Glomerular visceral epithelial cell (primary cell): ENCODE results near the gene ELOF1.
"Not testable (repeated sequence)": the region's sequence is repeated elsewhere in the genome, so short reads cannot be mapped to it uniquely, and the experiment has no call there.

Source experiments
- DNase-seq: peaks from one replicate; pipeline ENCODE4 v3.0.0-alpha.2; 2016; ENCODE audit errors: extremely low spot score

ELOF1 gene

DNA sequence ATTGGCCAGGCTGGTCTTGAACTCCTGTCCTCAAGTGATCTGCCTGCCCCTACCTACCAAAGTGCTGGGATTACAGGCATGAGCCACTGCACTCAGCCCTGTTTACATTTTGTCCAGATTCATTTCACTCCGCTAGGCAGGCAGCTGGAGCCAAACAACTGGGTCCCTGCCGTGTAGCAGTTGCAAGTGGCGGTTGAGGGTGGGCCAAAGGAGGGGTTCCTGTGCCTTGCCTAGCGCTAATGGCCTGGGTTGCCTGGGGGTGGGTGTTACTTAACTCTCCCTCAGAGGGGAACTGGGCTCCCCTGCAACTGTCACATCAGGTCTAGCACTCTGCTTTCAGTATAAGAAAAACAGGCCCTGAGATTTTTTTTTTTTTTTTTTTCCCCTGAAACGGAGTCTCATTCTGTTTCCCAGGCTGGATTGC is 11.0 kb upstream of the ELOF1 start:
- DNase-seq: no peak

GRCh38 chr19:11566164-11566563 is 7.1 kb upstream of the ELOF1 start:
- no peak for DNase-seq

- not testable (repeated sequence) for DNase-seq
These were observed 6.6 kb upstream of the ELOF1 start for GRCh38 chr19:11565649-11565980.

DNA sequence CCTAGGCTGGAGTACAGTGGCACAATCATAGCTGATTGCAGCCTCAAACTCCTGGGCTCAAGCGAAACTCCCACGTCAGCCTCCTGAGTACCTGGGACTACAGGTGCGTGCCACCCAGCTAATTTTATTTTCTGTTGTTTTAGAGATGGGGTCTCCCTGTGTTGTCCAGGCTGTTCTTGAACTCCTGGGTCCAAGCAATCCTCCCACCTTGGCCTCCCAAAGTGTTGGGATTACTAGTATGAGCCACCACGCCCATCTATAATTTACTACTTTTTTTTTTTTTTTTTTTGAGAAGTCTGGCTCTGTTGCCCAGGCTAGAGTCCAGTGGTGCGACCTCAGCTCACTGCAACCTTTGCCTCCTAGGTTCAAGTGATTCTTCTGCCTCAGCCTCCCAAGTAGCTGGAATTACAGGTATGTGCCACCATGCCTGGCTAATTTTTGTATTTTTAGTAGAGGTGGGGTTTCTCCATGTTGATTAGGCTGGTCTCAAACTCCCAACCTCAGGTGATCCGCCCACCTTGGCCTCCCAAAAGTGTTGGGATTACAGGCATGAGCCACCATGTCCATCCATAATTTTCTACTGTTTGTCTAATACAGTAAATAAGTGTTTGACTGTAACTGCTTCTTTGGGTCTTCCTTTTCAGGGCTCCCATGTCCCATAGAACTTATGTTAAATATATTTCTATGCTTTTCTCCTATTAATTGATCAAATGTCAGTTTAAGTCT is 5.2 kb upstream of the ELOF1 start:
- not testable (repeated sequence) for DNase-seq

- no peak for DNase-seq
These were observed 4.5 kb upstream of the ELOF1 start for GRCh38 chr19:11563532-11563931.

GRCh38 chr19:11560404-11561051 is 1.5 kb upstream of the ELOF1 start:
- DNase-seq: peak; percentile 78

GRCh38 chr19:11556634-11557420 is 2.2 kb downstream of the ELOF1 start:
- DNase-seq: no peak

GRCh38 chr19:11555246-11555645 is 3.8 kb downstream of the ELOF1 start:
- DNase-seq: no peak

- DNase-seq: no peak
These were observed 4.9 kb downstream of the ELOF1 start for GRCh38 chr19:11554160-11554559.

GRCh38 chr19:11552666-11553372 is 6.2 kb downstream of the ELOF1 start:
- no peak for DNase-seq

DNA sequence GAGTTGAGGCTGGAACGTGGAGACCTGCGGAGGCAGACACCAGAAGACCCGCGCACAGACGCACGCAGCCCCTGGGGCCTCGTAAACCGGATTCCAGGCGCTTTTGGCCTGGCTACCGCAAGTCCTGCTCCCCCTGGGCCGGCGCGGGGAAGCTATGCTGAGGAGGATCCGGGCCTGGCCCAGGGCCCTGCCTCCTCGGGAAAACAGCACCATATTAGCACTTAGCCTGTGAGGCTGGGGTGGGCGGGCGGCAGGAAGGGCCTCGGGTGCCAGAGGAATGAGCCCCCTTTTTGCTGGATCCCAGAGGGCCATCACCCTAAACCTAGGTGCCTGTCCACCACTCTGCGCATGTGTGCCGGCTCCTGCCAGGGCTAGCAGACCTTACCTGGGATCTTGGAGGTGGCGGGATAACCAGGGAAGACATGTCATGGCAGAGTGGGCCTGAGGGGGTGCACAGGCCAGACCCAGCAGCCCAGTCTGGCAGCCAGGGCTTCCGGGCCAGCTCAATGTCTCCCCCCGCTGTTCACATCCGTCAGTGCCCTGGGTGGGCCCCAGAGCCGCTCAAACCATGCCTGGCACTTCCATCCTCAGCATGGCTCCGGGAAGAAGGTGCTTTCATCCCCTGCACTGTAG is 7.3 kb downstream of the ELOF1 start:
- DNase-seq: peak; percentile 41

- DNase-seq: no peak
These were observed 8.8 kb downstream of the ELOF1 start for GRCh38 chr19:11550265-11550664.

- DNase-seq: no peak
These were observed 9.6 kb downstream of the ELOF1 start for GRCh38 chr19:11549386-11549953.

DNA sequence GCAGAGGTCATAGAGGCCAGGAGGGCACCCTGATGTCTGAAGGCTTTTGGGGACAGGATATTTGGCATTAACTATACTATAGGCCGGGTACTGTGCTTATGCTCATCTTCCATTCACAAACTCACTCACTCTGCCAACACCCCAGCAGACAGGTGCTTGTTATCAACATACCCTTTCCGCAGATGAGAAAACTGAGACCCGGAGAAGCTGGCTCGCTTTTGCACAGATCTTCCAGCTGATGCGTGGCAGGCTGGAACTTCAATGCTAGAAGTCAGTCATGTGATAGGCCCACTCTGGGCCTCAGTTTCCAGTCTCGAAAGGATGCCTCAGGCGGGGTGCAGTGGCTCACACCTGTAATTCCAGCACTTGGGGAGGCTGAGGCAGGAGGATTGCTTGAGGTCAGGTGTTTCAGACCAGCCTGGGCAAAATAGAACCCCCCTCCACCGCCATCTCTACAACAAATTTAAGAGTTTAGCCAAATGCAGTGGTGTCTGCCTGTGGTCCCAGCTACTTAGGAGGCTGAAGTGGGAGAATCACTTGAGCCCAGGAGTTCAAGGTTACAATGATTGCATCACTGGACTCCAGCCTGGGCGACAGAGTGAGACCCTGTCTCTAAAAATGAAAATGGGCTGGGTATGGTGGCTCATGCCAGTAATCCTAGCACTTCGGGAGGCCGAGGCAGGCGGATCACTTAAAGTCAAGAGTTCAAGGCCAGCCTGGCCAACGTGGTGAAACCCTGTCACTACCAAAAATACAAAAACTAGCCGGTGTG is 10.9 kb downstream of the ELOF1 start:
- no peak for DNase-seq

- no peak for DNase-seq
These were observed 17.8 kb downstream of the ELOF1 start for GRCh38 chr19:11541238-11541637.

- peak; percentile 85 for DNase-seq
These were observed 18.4 kb downstream of the ELOF1 start for GRCh38 chr19:11540645-11541044.

GRCh38 chr19:11539495-11540365 is 19.3 kb downstream of the ELOF1 start:
- peak; percentile 53 for DNase-seq

DNA sequence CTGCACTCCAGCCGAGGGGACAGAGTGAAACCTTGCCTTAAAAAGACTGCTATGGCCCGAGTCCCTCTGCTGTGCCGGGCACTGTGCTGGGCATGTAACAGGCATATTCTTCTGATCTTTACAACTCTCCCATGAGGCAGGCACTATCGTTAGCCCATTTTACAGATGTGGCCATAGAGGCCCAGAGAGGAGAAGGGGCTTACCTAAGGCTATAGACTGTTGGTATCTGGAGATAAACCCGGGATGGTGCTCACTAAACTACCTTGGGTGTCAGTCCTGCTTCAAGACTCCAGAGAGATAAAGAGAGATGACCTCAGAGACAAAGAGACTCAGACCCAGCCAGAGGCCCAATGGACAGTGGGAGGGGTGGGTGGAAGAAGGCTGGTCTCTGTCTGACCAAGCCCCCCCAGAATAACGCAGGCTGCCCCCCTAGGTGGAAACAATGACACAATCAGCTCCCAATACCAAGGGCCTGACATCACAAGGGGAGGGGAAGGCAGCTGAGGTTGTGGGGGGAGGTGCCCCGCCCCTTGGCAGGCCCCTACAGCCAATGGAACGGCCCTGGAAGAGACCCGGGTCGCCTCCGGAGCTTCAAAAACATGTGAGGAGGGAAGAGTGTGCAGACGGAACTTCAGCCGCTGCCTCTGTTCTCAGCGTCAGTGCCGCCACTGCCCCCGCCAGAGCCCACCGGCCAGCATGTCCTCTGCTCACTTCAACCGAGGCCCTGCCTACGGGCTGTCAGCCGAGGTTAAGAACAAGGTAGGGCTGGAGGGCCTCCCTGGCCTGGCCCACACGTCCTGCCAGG is 20.6 kb downstream of the ELOF1 start, which contains the start of gene CNN1:
Gene CNN1 (plus strand): TSS at position 620 of the 805 bp plus-strand sequence. CDS start 77 bp downstream, at position 697.
- peak; percentile 86 for DNase-seq
